Naive thymus-derived CD8-positive, alpha-beta T cell (primary cell): ENCODE measurements around the gene CCDC169. TPM values are rescaled to one million over a fixed set of nuclear protein-coding genes. Genes with fewer than 3 reads are reported as not detected.
A peak's percentile ranks its signal among the peaks of the same experiment; 100 is the strongest.
"Not testable (repeated sequence)": the region's sequence is repeated elsewhere in the genome, so short reads cannot be mapped to it uniquely, and the experiment has no call there.

Source experiments
- ATAC-seq, 2 donors: fragments of 150-1000 bp; cut with Tn5 transposase in 1 of 2; sonication (Bioruptor Pico), chemical (Tn5 transposase) in 1 of 2; 1 replicate in 1 of 2; 2 replicates in 1 of 2; pipeline ENCODE4 v1.10.0; 2021; ENCODE audit warnings: mild to moderate bottlenecking in 2 of 2, moderate library complexity in 2 of 2
- POLR2A ChIA-PET: fragments of 350-600 bp; sonication (Branson Sonifier 250); formaldehyde crosslinking; loops from one replicate; lab custom pipeline; 2021; ENCODE audit warnings: antibody characterized with exemption; lab: Charles Lee
- DNase-seq, 10 donors: peaks; one replicate each; pipeline versions ENCODE4 v3.0.0 to v3.0.0-alpha.2; 2020 to 2022
- H3K27ac Mint-ChIP-seq, 10 donors: one replicate each; pipeline ENCODE4 v1.8.0; 2020 to 2022; ENCODE audit warnings: mild to moderate bottlenecking in 10 of 10, mixed read lengths in 10 of 10, moderate library complexity in 4 of 10, inconsistent platforms in 1 of 10
- H3K27me3 Mint-ChIP-seq, 5 donors: one replicate each; pipeline ENCODE4 v1.8.0; 2021 to 2022; ENCODE audit warnings: mixed read lengths in 5 of 5
- H3K36me3 Mint-ChIP-seq, 3 donors: one replicate each; pipeline ENCODE4 v1.8.0; 2020 to 2022; ENCODE audit warnings: mixed read lengths in 3 of 3, mild to moderate bottlenecking in 2 of 3, inconsistent platforms in 1 of 3
- H3K4me1 Mint-ChIP-seq, 4 donors: one replicate each; pipeline ENCODE4 v1.8.0; 2021 to 2022; ENCODE audit warnings: mixed read lengths in 4 of 4
- H3K4me3 Mint-ChIP-seq, 10 donors: one replicate each; pipeline ENCODE4 v1.8.0; 2020 to 2022; ENCODE audit warnings: mild to moderate bottlenecking in 10 of 10, mixed read lengths in 10 of 10, moderate library complexity in 6 of 10, inconsistent platforms in 1 of 10
- H3K9me3 Mint-ChIP-seq, 9 donors: one replicate each; pipeline ENCODE4 v1.8.0; 2020 to 2022; ENCODE audit warnings: mixed read lengths in 9 of 9, mild to moderate bottlenecking in 3 of 9, inconsistent platforms in 1 of 9, moderate library complexity in 1 of 9
- polyA plus RNA-seq, 3 donors: library from polyadenylated mRNA; unstranded; fragments of 300-500 nt; fragmentation: Illumina TruSeq; gene quantifications; one replicate each; pipeline ENCODE4 v1.2.3, GENCODE V29; 2021
- total RNA-seq, 8 experiments: library from RNA in 2 of 8; stranded (reverse) in 2 of 8; gene quantifications; one replicate each; pipeline ENCODE4 v1.2.3 and lab custom pipeline; 2021 to 2026

CCDC169 gene
- total and polyA plus RNA-seq, 5 experiments from 2014 or later = 0.12 TPM; not detected in 4

- POLR2A ChIA-PET = no interaction called here
- ATAC-seq = no peak
- H3K4me3 Mint-ChIP-seq = no peak overlapping the region
- peaks cover 0 to 59% (median 26%) of the 10 kb centered on the region in 3 donors for H3K36me3 Mint-ChIP-seq
- H3K27ac Mint-ChIP-seq = no peak overlapping the region
- no peaks in the 10 kb centered on the region for H3K9me3 Mint-ChIP-seq
- peaks cover 15 to 46% (median 39%) of the 10 kb centered on the region in 4 donors for H3K4me1 Mint-ChIP-seq
- no peaks in the 10 kb centered on the region for H3K27me3 Mint-ChIP-seq
- no peak for DNase-seq
Observed at GRCh38 chr13:36332986-36333385, 35.4 kb upstream of the CCDC169 start.

GRCh38 chr13:36332255-36332654 lies 34.6 kb upstream of the CCDC169 start:
- ATAC-seq, H3K4me3 Mint-ChIP-seq, H3K9me3 Mint-ChIP-seq, H3K27me3 Mint-ChIP-seq, POLR2A ChIA-PET, DNase-seq, H3K27ac Mint-ChIP-seq: not testable (repeated sequence)
- peaks cover 0 to 65% (median 26%) of the 10 kb centered on the region in 3 donors for H3K36me3 Mint-ChIP-seq
- peaks cover 14 to 39% (median 32%) of the 10 kb centered on the region in 4 donors for H3K4me1 Mint-ChIP-seq

- Mint-ChIP-seq H3K9me3 (no peaks in the 10 kb centered on the region), H3K4me1 (peaks cover 12 to 30% (median 22%) of the 10 kb centered on the region in 4 donors), H3K4me3 (no peak overlapping the region), H3K27me3 (no peaks in the 10 kb centered on the region), H3K27ac (peak overlapping the region in 1 of 10 donors; percentile 77), H3K36me3 (peaks cover 0 to 68% (median 28%) of the 10 kb centered on the region in 3 donors)
- DNase-seq (no peak), ATAC-seq (no peak)
- POLR2A ChIA-PET = no interaction called here
Observed at GRCh38 chr13:36331280-36331679, 33.7 kb upstream of the CCDC169 start.

GRCh38 chr13:36329361-36329760 lies 31.7 kb upstream of the CCDC169 start:
- POLR2A ChIA-PET = interaction anchor here (0.6 kb wide), 1 partner anchor 17 kb away, joined by 3 read pairs; the partner anchor contains the start of gene SPART

GRCh38 chr13:36328821-36329220 lies 31.2 kb upstream of the CCDC169 start:
- H3K9me3 Mint-ChIP-seq = no peaks in the 10 kb centered on the region

More at GRCh38 chr13:36329361-36329760, 31.7 kb upstream of the CCDC169 start:
- DNase-seq = no peak
- Mint-ChIP-seq H3K36me3 (peaks cover 0 to 74% (median 35%) of the 10 kb centered on the region in 3 donors), H3K4me1 (peaks cover 8 to 17% (median 11%) of the 10 kb centered on the region in 4 donors), H3K9me3 (no peaks in the 10 kb centered on the region), H3K4me3 (no peak overlapping the region), H3K27ac (no peak overlapping the region), H3K27me3 (no peaks in the 10 kb centered on the region)
- no peak for ATAC-seq

GRCh38 chr13:36325912-36326311 lies 28.3 kb upstream of the CCDC169 start:
- Mint-ChIP-seq H3K27me3 (no peaks in the 10 kb centered on the region), H3K27ac (no peak overlapping the region), H3K9me3 (no peaks in the 10 kb centered on the region), H3K4me1 (peaks cover 0 to 2% (median 1%) of the 10 kb centered on the region in 4 donors), H3K36me3 (peaks cover 5 to 88% (median 39%) of the 10 kb centered on the region in 3 donors), H3K4me3 (no peak overlapping the region)
- ATAC-seq = no peak
- POLR2A ChIA-PET = no interaction called here
- no peak for DNase-seq

More at GRCh38 chr13:36328821-36329220, 31.2 kb upstream of the CCDC169 start:
- peaks cover 0 to 74% (median 35%) of the 10 kb centered on the region in 3 donors for H3K36me3 Mint-ChIP-seq
- no peaks in the 10 kb centered on the region for H3K27me3 Mint-ChIP-seq
- ATAC-seq (no peak), DNase-seq (no peak)
- H3K4me3 Mint-ChIP-seq = no peak overlapping the region
- peaks cover 4 to 11% (median 7%) of the 10 kb centered on the region in 4 donors for H3K4me1 Mint-ChIP-seq
- H3K27ac Mint-ChIP-seq = no peak overlapping the region
- POLR2A ChIA-PET = no interaction called here

- POLR2A ChIA-PET, H3K27ac Mint-ChIP-seq, H3K4me3 Mint-ChIP-seq, DNase-seq, H3K27me3 Mint-ChIP-seq, ATAC-seq, H3K9me3 Mint-ChIP-seq, H3K4me1 Mint-ChIP-seq: not testable (repeated sequence)
- peaks cover 5 to 88% (median 37%) of the 10 kb centered on the region in 3 donors for H3K36me3 Mint-ChIP-seq
Observed at GRCh38 chr13:36324881-36325280, 27.3 kb upstream of the CCDC169 start.

- Mint-ChIP-seq H3K27ac (no peak overlapping the region), H3K4me3 (no peak overlapping the region), H3K36me3 (peaks cover 5 to 86% (median 37%) of the 10 kb centered on the region in 3 donors), H3K4me1 (peaks cover 2 to 9% (median 8%) of the 10 kb centered on the region in 4 donors), H3K9me3 (no peaks in the 10 kb centered on the region), H3K27me3 (no peaks in the 10 kb centered on the region)
- no peak for DNase-seq
- no peak for ATAC-seq
- POLR2A ChIA-PET = no interaction called here
Observed at GRCh38 chr13:36323951-36324566, 26.4 kb upstream of the CCDC169 start.

GRCh38 chr13:36323408-36323807 lies 25.8 kb upstream of the CCDC169 start:
- Mint-ChIP-seq H3K36me3 (peaks cover 5 to 84% (median 31%) of the 10 kb centered on the region in 3 donors), H3K4me3 (no peak overlapping the region), H3K9me3 (no peaks in the 10 kb centered on the region), H3K27ac (no peak overlapping the region), H3K4me1 (peaks cover 2 to 9% (median 8%) of the 10 kb centered on the region in 4 donors), H3K27me3 (no peaks in the 10 kb centered on the region)
- ATAC-seq = no peak
- POLR2A ChIA-PET = no interaction called here
- DNase-seq = no peak

- POLR2A ChIA-PET, DNase-seq, H3K27me3 Mint-ChIP-seq, H3K9me3 Mint-ChIP-seq, H3K4me3 Mint-ChIP-seq, ATAC-seq: not testable (repeated sequence)
- Mint-ChIP-seq H3K36me3 (peaks cover 5 to 76% (median 11%) of the 10 kb centered on the region in 3 donors), H3K27ac (peak overlapping the region in 4 of 10 donors; percentile 4 to 41 (median 26)), H3K4me1 (peaks cover 4 to 13% (median 9%) of the 10 kb centered on the region in 4 donors)
Observed at GRCh38 chr13:36319793-36320192, 22.2 kb upstream of the CCDC169 start.

GRCh38 chr13:36313047-36313969 lies 15.7 kb upstream of the CCDC169 start:
- POLR2A ChIA-PET = interaction anchor here (0.6 kb wide), 1 partner anchor 46 kb away, joined by 3 read pairs; no protein-coding TSS in a partner anchor
- H3K4me3 Mint-ChIP-seq = no peak overlapping the region
- H3K9me3 Mint-ChIP-seq = no peaks in the 10 kb centered on the region
- H3K36me3 Mint-ChIP-seq = peaks cover 14 to 85% (median 46%) of the 10 kb centered on the region in 3 donors
- DNase-seq (no peak), ATAC-seq (no peak)
- H3K4me1 Mint-ChIP-seq = peaks cover 0 to 5% (median 1%) of the 10 kb centered on the region in 4 donors
- H3K27me3 Mint-ChIP-seq = no peaks in the 10 kb centered on the region
- H3K27ac Mint-ChIP-seq = peak overlapping the region in 1 of 10 donors; percentile 5

GRCh38 chr13:36310417-36311108 lies 12.9 kb upstream of the CCDC169 start:
- H3K27me3 Mint-ChIP-seq = no peaks in the 10 kb centered on the region
- no peak for DNase-seq
- peaks cover 14 to 74% (median 46%) of the 10 kb centered on the region in 3 donors for H3K36me3 Mint-ChIP-seq
- no peak for ATAC-seq
- H3K4me1 Mint-ChIP-seq = no peaks in the 10 kb centered on the region
- H3K27ac Mint-ChIP-seq = no peak overlapping the region
- POLR2A ChIA-PET = no interaction called here
- H3K4me3 Mint-ChIP-seq = no peak overlapping the region
- H3K9me3 Mint-ChIP-seq = no peaks in the 10 kb centered on the region
